Testis (tissue), 3 donors: ENCODE measurements around the gene HADHA. TPM values are rescaled to one million over a fixed set of nuclear protein-coding genes. Genes with fewer than 3 reads are reported as not detected.

Source experiments
- DNase-seq: peaks from one replicate; pipeline ENCODE4 v3.0.0-alpha.2; 2019
- H3K27ac ChIP-seq, 2 donors: fragments of 200-600 bp; sonication (generic); one replicate each; pipeline ENCODE4 v1.5.1; 2019
- H3K27me3 ChIP-seq: fragments of 200-600 bp; sonication (generic); one replicate; pipeline ENCODE4 v1.5.1; 2019
- H3K36me3 ChIP-seq: fragments of 200-600 bp; sonication (generic); one replicate; pipeline ENCODE4 v1.5.1; 2017; ENCODE audit warnings: low read depth; ENCODE audit errors: missing control alignments
- H3K4me1 ChIP-seq: fragments of 200-600 bp; sonication (generic); one replicate; pipeline ENCODE4 v1.5.1; 2019
- H3K4me3 ChIP-seq, 2 donors: fragments of 200-600 bp; sonication (generic); one replicate each; pipeline ENCODE4 v1.5.1; 2017 to 2019
- H3K9me3 ChIP-seq: fragments of 200-600 bp; sonication (generic); one replicate; pipeline ENCODE4 v1.5.1; 2017
- POLR2A ChIP-seq: fragments of 450-650 bp; IDR thresholded peaks from one replicate; pipeline ENCODE4 v1.6.1; 2017; ENCODE audit warnings: antibody characterized with exemption, mild to moderate bottlenecking, moderate library complexity
- WGBS, 2 donors: methylation state at CpG; one replicate each; pipeline ENCODE4 v1.1.5; 2018; 5-methylcytosine and 5-hydroxymethylcytosine counted together
- intact Hi-C: fragments of 100-400 bp; cut with DNase I; formaldehyde crosslinking; loops from one replicate; pipeline ENCODE4 v1.15.1; 2023; ENCODE audit warnings: low total_unique reads
- polyA plus RNA-seq: library from polyadenylated mRNA; stranded (reverse); fragments of 350-450 nt; fragmentation: Illumina TruSeq; extraction: RNeasy Lipid Tissue Mini Kit (QIAGEN cat#74804); gene quantifications from one replicate; pipeline ENCODE4 v1.2.3, GENCODE V29; 2014; ENCODE audit warnings: low read depth, low replicate concordance; ENCODE audit not compliant: insufficient read depth
- total RNA-seq, 2 donors: library from RNA; depleted of rRNA; stranded (reverse); fragments of >200 nt; gene quantifications; one replicate each; pipeline ENCODE4 v1.2.3, GENCODE V29; 2016
- TF ChIP-seq, protein P1 (sequence below), 3 experiments: fragments of 450-650 bp in 2 of 3; fragments of 200-600 bp in 1 of 3; sonication (generic) in 1 of 3; IDR thresholded peaks; one replicate each; pipeline ENCODE4 v1.5.1; 2016 to 2019; ENCODE audit warnings: antibody characterized with exemption in 3 of 3, mild to moderate bottlenecking in 2 of 3, moderate library complexity in 1 of 3

The HADHA gene
- total and polyA plus RNA-seq, 3 donors from 2014 or later, result 93.7 to 161 (median 98.8) TPM

DNA sequence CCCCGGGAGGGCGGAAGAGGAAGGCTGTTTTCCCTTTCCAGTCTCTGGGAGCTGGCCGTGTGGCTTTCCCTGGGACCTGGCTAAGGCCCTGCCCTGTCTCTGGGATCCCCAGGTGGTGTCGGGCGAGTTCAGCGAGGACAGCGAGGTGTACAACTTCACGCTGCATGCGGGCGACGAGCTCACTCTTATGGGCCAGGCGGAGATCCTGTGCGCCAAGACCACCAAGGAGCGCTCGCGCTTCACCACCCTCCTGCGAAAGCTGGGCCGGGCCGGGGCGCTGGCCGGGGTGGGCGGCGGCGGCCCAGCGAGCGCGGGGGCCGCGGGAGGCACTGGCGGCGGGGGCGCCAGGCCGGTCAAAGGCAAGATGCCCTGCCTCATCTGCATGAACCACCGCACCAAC, 60.3 kb downstream of the HADHA start:
- Histone ChIP-seq H3K36me3 (no peaks in the 10 kb centered on the region), H3K27me3 (no peaks in the 10 kb centered on the region), H3K4me1 (peaks cover 7% of the 10 kb centered on the region), H3K9me3 (no peaks in the 10 kb centered on the region), H3K27ac (no peak overlapping the region), H3K4me3 (peak overlapping the region; percentile 57 to 68)
- WGBS, 2 donors, result 65 to 69% methylated on average over 6 to 11 of the region's 34 CpGs
- no peak for DNase-seq
- TF ChIP-seq, protein P1, sequence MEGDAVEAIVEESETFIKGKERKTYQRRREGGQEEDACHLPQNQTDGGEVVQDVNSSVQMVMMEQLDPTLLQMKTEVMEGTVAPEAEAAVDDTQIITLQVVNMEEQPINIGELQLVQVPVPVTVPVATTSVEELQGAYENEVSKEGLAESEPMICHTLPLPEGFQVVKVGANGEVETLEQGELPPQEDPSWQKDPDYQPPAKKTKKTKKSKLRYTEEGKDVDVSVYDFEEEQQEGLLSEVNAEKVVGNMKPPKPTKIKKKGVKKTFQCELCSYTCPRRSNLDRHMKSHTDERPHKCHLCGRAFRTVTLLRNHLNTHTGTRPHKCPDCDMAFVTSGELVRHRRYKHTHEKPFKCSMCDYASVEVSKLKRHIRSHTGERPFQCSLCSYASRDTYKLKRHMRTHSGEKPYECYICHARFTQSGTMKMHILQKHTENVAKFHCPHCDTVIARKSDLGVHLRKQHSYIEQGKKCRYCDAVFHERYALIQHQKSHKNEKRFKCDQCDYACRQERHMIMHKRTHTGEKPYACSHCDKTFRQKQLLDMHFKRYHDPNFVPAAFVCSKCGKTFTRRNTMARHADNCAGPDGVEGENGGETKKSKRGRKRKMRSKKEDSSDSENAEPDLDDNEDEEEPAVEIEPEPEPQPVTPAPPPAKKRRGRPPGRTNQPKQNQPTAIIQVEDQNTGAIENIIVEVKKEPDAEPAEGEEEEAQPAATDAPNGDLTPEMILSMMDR (IDR thresholded peaks at IDR 0.05), result no peak
- no peak for TF ChIP-seq POLR2A
- intact Hi-C loops, result no loop called here

DNA sequence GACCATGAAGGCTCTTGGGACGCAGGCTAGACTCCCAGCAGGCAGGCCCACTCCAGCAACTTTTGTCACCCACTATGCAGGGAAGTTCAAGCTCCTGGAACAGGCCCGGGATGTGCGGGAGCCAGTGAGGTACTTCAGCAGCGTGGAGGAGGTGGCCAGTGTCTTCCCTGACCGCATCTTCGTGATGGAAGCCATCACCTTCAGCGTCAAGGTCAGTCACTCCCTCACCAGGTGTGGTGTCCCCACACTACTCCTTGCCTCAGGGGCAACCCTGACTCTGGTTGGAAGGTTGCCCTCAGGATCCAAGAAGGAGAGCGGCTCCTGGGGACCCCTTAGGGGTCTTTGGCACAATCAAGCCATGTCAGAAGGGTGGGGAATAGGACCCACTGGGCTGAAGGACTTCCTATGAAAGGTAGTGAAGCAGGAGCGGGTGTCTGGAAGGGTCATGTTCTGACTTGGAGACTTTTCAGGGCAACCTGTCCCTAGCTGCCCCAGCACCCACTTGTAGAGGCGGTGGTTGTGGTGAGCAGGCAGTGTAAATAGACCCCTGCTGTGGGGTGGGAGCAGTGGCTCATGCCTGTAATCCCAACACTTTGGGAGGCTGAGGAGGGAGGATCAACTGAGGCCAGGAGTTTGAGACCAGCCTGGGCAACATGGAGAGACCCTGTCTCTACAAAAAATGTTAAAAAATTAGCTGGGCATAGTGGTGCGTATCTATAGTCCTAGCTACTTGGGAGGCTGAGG, 61.4 kb downstream of the HADHA start:
- 86 to 87% methylated on average over 3 to 11 of the region's 11 CpGs for WGBS, 2 donors
- no peaks in the 10 kb centered on the region for H3K36me3 ChIP-seq
- peaks cover 10% of the 10 kb centered on the region for H3K4me1 ChIP-seq
- no peak for TF ChIP-seq POLR2A
- TF ChIP-seq, protein P1 (IDR thresholded peaks at IDR 0.05), result no peak
- H3K4me3 ChIP-seq, result no peak overlapping the region
- intact Hi-C loops, result no loop called here
- H3K27me3 ChIP-seq, result no peaks in the 10 kb centered on the region
- no peak overlapping the region for H3K27ac ChIP-seq
- DNase-seq, result no peak
- no peaks in the 10 kb centered on the region for H3K9me3 ChIP-seq

DNA sequence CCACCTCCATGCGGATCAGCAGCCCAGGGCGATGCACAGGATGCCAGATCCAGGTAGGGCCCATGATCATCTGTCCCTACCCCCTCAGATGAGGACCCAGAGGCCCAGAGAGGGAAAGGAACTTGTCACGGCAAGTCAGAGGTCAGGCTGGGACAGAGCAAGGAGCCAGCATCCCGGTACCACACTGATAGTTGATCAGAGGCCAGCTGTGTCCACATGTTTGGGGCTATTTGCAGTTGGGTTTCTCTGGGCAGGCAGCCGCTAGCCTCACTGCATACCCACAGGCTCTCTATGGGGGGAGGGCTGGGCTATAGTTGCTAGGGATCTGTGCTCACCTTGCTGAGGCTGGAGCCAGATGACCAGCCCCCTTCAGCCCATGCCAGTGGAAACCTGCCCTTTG, 62.0 kb downstream of the HADHA start:
- Histone ChIP-seq H3K9me3 (no peaks in the 10 kb centered on the region), H3K27me3 (no peaks in the 10 kb centered on the region), H3K4me1 (peaks cover 10% of the 10 kb centered on the region), H3K27ac (no peak overlapping the region), H3K4me3 (no peak overlapping the region), H3K36me3 (no peaks in the 10 kb centered on the region)
- intact Hi-C loops, result no loop called here
- no peak for TF ChIP-seq POLR2A
- TF ChIP-seq, protein P1 (IDR thresholded peaks at IDR 0.05), result no peak
- no peak for DNase-seq
- WGBS, 2 donors, result 93% methylated on average over 5 of the region's 5 CpGs; no CpG with 5 or more reads in 1 of the 2 donors

DNA sequence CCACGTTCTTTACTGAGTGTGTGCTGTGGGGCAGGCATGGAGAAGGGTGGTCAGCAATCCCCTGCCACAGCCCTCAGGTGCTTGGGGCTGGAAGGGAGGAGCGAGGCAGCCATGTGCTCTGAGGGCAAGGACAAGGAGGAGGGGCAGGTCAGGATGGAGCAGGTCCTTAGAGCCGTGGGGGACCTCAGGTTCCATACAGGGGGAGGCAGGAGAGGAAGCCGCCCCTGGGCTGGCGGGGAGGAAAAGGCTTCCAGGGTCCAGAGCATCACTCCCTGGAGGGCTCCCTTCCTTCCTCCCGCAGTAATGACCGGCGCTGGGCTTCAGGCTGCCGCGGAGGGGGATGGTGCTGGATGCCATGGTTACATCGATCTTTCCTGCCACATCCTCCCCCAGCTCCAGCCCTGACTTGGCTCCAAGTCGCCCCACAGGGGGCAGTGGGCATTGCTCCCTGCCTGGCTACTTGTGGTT, 65.0 kb downstream of the HADHA start:
- peak overlapping the region; percentile 44 to 60 for H3K4me3 ChIP-seq
- peaks cover 10% of the 10 kb centered on the region for H3K4me1 ChIP-seq
- TF ChIP-seq POLR2A, result no peak
- TF ChIP-seq, protein P1 (IDR thresholded peaks at IDR 0.05), result no peak
- no peaks in the 10 kb centered on the region for H3K9me3 ChIP-seq
- 11 to 14% methylated on average over 8 to 12 of the region's 12 CpGs for WGBS, 2 donors
- H3K27ac ChIP-seq, result no peak overlapping the region
- intact Hi-C loops, result no loop called here
- H3K27me3 ChIP-seq, result no peaks in the 10 kb centered on the region
- H3K36me3 ChIP-seq, result no peaks in the 10 kb centered on the region
- no peak for DNase-seq
